Measurements from ENCODE around the gene SSMEM1.
"Not testable (repeated sequence)": the region's sequence is repeated elsewhere in the genome, so short reads cannot be mapped to it uniquely, and the experiment has no call there.

The SSMEM1 gene

DNA sequence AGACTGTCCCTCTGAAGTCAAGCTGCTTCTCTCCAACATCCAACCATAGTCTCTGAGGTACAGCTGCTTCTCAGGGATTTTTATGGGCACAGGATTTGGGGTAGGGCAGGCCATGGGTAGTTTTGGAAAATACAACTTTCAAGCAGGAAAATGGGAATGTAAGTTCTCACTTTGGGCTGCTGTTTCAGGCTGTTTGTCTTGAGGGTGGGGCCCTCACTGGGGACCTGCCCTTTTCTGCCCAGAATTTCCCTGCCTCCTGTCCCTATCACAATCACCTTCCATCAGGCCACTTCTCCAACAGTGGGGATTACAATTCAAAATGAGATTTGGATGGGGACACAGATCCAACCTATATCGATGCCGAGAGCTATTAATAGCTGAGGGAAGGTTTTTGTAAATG, 24.5 kb downstream of the SSMEM1 start:
- H3K36me3 ChIP-seq (ENCODE audit: low read depth): no peaks in the 10 kb centered on the region
- TF ChIP-seq, protein P1, sequence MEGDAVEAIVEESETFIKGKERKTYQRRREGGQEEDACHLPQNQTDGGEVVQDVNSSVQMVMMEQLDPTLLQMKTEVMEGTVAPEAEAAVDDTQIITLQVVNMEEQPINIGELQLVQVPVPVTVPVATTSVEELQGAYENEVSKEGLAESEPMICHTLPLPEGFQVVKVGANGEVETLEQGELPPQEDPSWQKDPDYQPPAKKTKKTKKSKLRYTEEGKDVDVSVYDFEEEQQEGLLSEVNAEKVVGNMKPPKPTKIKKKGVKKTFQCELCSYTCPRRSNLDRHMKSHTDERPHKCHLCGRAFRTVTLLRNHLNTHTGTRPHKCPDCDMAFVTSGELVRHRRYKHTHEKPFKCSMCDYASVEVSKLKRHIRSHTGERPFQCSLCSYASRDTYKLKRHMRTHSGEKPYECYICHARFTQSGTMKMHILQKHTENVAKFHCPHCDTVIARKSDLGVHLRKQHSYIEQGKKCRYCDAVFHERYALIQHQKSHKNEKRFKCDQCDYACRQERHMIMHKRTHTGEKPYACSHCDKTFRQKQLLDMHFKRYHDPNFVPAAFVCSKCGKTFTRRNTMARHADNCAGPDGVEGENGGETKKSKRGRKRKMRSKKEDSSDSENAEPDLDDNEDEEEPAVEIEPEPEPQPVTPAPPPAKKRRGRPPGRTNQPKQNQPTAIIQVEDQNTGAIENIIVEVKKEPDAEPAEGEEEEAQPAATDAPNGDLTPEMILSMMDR (IDR thresholded peaks at IDR 0.05; ENCODE audit: poor library complexity, severe bottlenecking): no peak

DNA sequence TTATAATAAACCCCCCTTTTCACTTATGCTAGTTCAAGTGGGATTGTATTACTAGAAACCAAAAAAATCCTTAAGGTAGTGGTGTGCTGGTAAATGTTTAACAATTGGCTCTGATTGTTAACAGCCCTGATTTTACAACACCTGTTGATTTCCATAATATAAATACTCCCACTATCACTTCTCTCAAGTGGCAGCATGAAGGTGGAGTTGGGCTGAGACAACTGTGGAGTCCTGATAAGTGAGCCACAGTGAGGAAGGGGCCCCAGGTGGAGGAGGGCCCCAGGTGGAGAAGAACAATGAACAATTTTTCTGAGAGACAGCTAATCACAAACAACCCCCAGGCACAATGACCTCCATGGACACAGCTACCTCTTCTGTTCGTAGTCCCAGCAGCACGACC, 26.4 kb downstream of the SSMEM1 start:
- Histone ChIP-seq H3K4me3 (ENCODE audit: severe bottlenecking) (no peak overlapping the region), H3K27me3 (ENCODE audit: insufficient read depth, poor library complexity, severe bottlenecking) (no peaks in the 10 kb centered on the region), H3K36me3 (ENCODE audit: low read depth) (no peaks in the 10 kb centered on the region), H3K9me3 (ENCODE audit: severe bottlenecking) (no peaks in the 10 kb centered on the region), H3K4me1 (ENCODE audit: insufficient read depth, poor library complexity, severe bottlenecking) (no peaks in the 10 kb centered on the region), H3K27ac (ENCODE audit: poor library complexity, severe bottlenecking) (no peak overlapping the region)
- ATAC-seq (ENCODE audit: low read depth) (no peak), DNase-seq (ENCODE audit: low spot score) (no peak)
- TF ChIP-seq, protein P1 (IDR thresholded peaks at IDR 0.05; ENCODE audit: poor library complexity, severe bottlenecking): no peak

More for the DNA sequence above, 24.5 kb downstream of the SSMEM1 start:
- no peak for ATAC-seq (ENCODE audit: low read depth)
- Histone ChIP-seq H3K9me3 (ENCODE audit: severe bottlenecking) (no peaks in the 10 kb centered on the region), H3K4me3 (ENCODE audit: severe bottlenecking) (no peak overlapping the region), H3K27me3 (ENCODE audit: insufficient read depth, poor library complexity, severe bottlenecking) (no peaks in the 10 kb centered on the region), H3K4me1 (ENCODE audit: insufficient read depth, poor library complexity, severe bottlenecking) (no peaks in the 10 kb centered on the region), H3K27ac (ENCODE audit: poor library complexity, severe bottlenecking) (no peak overlapping the region)
- DNase-seq (ENCODE audit: low spot score): no peak

- not testable (repeated sequence) for H3K9me3 ChIP-seq (ENCODE audit: severe bottlenecking); H3K36me3 ChIP-seq (ENCODE audit: low read depth); H3K27ac ChIP-seq (ENCODE audit: poor library complexity, severe bottlenecking); H3K4me1 ChIP-seq (ENCODE audit: insufficient read depth, poor library complexity, severe bottlenecking); H3K27me3 ChIP-seq (ENCODE audit: insufficient read depth, poor library complexity, severe bottlenecking); DNase-seq (ENCODE audit: low spot score); ATAC-seq (ENCODE audit: low read depth); H3K4me3 ChIP-seq (ENCODE audit: severe bottlenecking)
These were observed 28.7 kb downstream of the SSMEM1 start for GRCh38 chr7:130236361-130236760.

GRCh38 chr7:130240240-130240639, 32.6 kb downstream of the SSMEM1 start:
- DNase-seq (ENCODE audit: low spot score) (no peak), ATAC-seq (ENCODE audit: low read depth) (no peak)
- H3K4me3 ChIP-seq (ENCODE audit: severe bottlenecking): no peak overlapping the region
- H3K27me3 ChIP-seq (ENCODE audit: insufficient read depth, poor library complexity, severe bottlenecking): no peaks in the 10 kb centered on the region
- no peaks in the 10 kb centered on the region for H3K36me3 ChIP-seq (ENCODE audit: low read depth)
- no peak overlapping the region for H3K27ac ChIP-seq (ENCODE audit: poor library complexity, severe bottlenecking)
- H3K4me1 ChIP-seq (ENCODE audit: insufficient read depth, poor library complexity, severe bottlenecking): peaks cover 14% of the 10 kb centered on the region
- TF ChIP-seq, protein P1 (IDR thresholded peaks at IDR 0.05; ENCODE audit: poor library complexity, severe bottlenecking): no peak
- H3K9me3 ChIP-seq (ENCODE audit: severe bottlenecking): no peaks in the 10 kb centered on the region

DNA sequence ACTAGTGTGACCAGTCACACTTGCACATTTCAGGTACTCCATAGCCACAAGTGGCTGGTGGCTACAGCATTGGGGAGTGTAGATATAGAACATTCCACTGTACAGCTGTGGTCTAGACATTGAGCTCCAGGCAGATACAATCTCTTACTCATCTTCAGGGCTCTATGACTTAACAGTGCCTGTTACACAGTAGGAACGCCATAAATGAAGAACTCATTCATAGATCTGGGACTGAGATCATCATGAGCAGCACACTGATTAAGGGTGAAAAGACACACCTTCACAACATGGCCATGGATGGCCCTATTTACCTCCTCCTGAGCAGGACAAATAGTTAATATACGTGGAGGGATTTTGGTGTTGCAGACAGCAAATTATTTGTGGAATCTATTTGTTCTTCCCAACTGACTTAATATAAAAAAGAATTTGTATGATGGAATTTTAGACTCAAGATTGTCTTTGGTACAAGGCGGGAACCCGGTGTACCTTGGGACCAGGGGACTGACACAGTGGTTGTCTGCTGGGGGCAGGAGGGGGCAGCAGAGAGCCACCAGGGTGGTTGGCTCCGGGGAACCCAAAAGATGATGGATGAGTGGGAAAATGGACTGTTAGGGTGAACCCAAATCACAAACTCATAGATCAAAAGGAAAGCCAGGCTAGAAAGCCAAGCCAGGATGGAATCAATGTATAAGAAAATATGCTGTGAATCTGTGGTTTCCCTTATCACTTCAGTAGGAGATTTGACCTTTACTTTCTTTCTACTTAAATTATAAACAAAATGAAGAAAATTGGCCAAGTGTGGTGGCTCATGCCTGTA, 34.7 kb downstream of the SSMEM1 start:
- no peaks in the 10 kb centered on the region for H3K9me3 ChIP-seq (ENCODE audit: severe bottlenecking)

DNA sequence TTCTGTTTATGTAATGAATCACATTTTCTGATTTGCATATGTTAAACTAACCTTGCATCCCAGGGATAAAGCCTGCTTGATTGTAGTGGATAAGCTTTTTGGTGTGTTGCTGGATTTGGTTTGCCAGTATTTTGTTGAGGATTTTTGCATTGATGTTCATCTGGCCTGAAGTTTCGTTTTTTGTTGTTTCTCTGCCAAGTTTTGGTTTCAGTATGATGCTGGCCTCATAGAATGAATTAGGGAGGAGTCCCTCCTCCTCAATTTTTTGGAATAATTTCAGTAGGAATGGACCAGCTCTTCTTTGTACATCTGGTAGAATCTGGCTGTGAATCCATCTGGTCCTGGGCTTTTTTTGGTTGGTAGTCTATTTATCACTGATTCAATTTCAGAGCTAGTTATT, 35.8 kb downstream of the SSMEM1 start:
- not testable (repeated sequence) for H3K27me3 ChIP-seq (ENCODE audit: insufficient read depth, poor library complexity, severe bottlenecking); ATAC-seq (ENCODE audit: low read depth); H3K36me3 ChIP-seq (ENCODE audit: low read depth); H3K27ac ChIP-seq (ENCODE audit: poor library complexity, severe bottlenecking); H3K9me3 ChIP-seq (ENCODE audit: severe bottlenecking); DNase-seq (ENCODE audit: low spot score); H3K4me3 ChIP-seq (ENCODE audit: severe bottlenecking)
- H3K4me1 ChIP-seq (ENCODE audit: insufficient read depth, poor library complexity, severe bottlenecking): peaks cover 14% of the 10 kb centered on the region

More for the DNA sequence above, 34.7 kb downstream of the SSMEM1 start:
- no peaks in the 10 kb centered on the region for H3K27me3 ChIP-seq (ENCODE audit: insufficient read depth, poor library complexity, severe bottlenecking)
- ATAC-seq (ENCODE audit: low read depth): peak; percentile 96
- TF ChIP-seq, protein P1 (IDR thresholded peaks at IDR 0.05; ENCODE audit: poor library complexity, severe bottlenecking): peak; percentile 85
- H3K4me1 ChIP-seq (ENCODE audit: insufficient read depth, poor library complexity, severe bottlenecking): peaks cover 14% of the 10 kb centered on the region
- no peak overlapping the region for H3K4me3 ChIP-seq (ENCODE audit: severe bottlenecking)
- no peaks in the 10 kb centered on the region for H3K36me3 ChIP-seq (ENCODE audit: low read depth)
- no peak for DNase-seq (ENCODE audit: low spot score)
- peak overlapping the region; percentile 59 for H3K27ac ChIP-seq (ENCODE audit: poor library complexity, severe bottlenecking)

DNA sequence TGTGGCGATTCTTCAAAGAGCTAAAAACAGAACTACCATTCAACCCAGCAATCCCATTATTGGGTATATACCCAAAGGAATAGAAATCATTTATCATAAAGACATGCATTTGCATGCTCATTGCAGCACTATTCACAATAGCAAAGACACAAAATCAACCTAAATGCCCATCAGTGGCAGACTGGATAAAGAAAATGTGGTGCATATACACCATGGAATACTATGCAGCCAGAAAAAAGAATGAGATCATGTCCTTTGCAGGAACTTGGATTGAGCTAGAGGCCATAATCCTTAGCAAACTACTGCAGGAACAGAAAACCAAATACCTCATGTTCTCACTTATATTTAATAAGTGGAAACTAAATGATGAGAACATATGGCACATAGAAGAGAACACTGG, 38.8 kb downstream of the SSMEM1 start:
- not testable (repeated sequence) for H3K27ac ChIP-seq (ENCODE audit: poor library complexity, severe bottlenecking); DNase-seq (ENCODE audit: low spot score); ATAC-seq (ENCODE audit: low read depth)

DNA sequence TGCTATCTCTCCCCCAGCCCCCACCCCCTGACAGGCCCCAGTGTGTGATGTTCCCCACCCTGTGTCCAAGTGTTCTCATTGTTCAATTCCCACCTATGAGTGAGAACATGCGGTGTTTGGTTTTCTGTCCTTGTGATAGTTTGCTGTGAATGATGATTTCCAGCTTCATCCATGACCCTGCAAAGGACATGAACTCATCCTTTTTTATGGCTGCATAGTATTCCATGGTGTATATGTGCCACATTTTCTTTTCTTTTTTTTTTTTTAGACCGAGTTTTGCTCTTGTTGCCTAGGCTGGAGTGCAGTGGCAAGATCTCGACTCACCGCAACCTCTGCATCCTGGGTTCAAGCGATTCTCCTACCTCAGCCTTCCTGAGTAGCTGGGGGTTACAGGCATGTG, 41.2 kb downstream of the SSMEM1 start:
- H3K27me3 ChIP-seq (ENCODE audit: insufficient read depth, poor library complexity, severe bottlenecking); DNase-seq (ENCODE audit: low spot score); H3K4me3 ChIP-seq (ENCODE audit: severe bottlenecking); H3K36me3 ChIP-seq (ENCODE audit: low read depth); H3K27ac ChIP-seq (ENCODE audit: poor library complexity, severe bottlenecking); H3K9me3 ChIP-seq (ENCODE audit: severe bottlenecking); H3K4me1 ChIP-seq (ENCODE audit: insufficient read depth, poor library complexity, severe bottlenecking); ATAC-seq (ENCODE audit: low read depth): not testable (repeated sequence)

More for the DNA sequence above, 38.8 kb downstream of the SSMEM1 start:
- not testable (repeated sequence) for H3K27me3 ChIP-seq (ENCODE audit: insufficient read depth, poor library complexity, severe bottlenecking); H3K36me3 ChIP-seq (ENCODE audit: low read depth); H3K4me3 ChIP-seq (ENCODE audit: severe bottlenecking); H3K9me3 ChIP-seq (ENCODE audit: severe bottlenecking)
- peaks cover 14% of the 10 kb centered on the region for H3K4me1 ChIP-seq (ENCODE audit: insufficient read depth, poor library complexity, severe bottlenecking)
